ENCODE data around the gene GATA1.

Gene GATA1

DNA sequence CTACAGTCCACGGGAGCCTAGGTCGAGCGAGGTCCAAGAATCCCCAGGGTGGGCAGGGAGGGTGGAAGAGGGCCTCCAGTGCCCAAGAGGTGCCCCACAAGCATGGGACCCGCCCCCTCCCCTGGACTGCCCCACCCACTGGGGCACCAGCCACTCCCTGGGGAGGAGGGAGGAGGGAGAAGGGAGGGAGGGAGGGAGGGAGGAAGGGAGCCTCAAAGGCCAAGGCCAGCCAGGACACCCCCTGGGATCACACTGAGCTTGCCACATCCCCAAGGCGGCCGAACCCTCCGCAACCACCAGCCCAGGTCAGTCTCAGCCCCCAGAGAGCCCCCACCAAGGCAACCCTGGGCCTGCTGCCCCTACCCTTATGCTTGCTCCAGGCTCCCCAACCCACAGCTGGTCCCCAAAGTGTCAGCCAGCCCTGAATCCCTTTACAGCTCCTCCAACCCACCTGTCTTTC lies at the start of gene GATA1:
Gene GATA1 (plus strand): TSS at position 250 of the 460 bp plus-strand sequence. CDS start 4,520 bp downstream, outside the sequence.
- Histone ChIP-seq H3K9ac (ENCODE audit: low read length in 5 of 5) (no peak within 1 kb of the TSS), H3K27ac (ENCODE audit: low read depth, low read length) (no peak within 1 kb of the TSS), H3K36me3 (ENCODE audit: control insufficient read depth in 5 of 5, insufficient read depth in 5 of 5, low read length in 5 of 5) (no peaks in the 10 kb centered on the region), H3K9me3 (ENCODE audit: control insufficient read depth in 5 of 5, low read length in 5 of 5) (no peaks in the 10 kb centered on the region), H3K27me3 (ENCODE audit: control insufficient read depth in 5 of 5, insufficient read depth in 4 of 5, low read length in 5 of 5) (peaks cover 13 to 40% (median 27%) of the 10 kb centered on the region in 5 donors), H3K4me1 (ENCODE audit: control insufficient read depth in 5 of 5, insufficient read depth in 5 of 5, low read length in 5 of 5) (no peaks in the 10 kb centered on the region), H3K4me3 (ENCODE audit: low read depth in 1 of 5, low read length in 5 of 5) (no peak within 1 kb of the TSS)

DNA sequence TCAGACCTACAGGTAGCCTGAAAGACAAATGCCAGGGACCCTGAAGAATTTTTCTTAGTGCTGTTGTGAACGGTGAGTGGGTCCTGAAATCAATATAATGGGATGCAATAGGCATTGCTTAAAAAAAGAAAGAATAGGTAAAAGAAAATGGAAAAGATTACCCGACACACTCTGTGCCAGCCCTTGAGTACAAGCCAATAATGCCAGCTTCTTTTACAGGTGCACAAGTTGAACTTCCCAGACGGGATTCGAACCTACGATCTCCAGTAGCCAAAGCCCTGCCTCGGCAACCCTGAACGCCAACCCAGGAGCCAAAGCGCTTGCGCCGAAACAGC lies 49.5 kb upstream of the GATA1 start:
- peaks cover 0 to 5% (median under 1%) of the 10 kb centered on the region in 5 donors for H3K9me3 ChIP-seq (ENCODE audit: control insufficient read depth in 5 of 5, low read length in 5 of 5)
- peaks cover 0 to 7% (median 0%) of the 10 kb centered on the region in 5 donors for H3K27me3 ChIP-seq (ENCODE audit: control insufficient read depth in 5 of 5, insufficient read depth in 4 of 5, low read length in 5 of 5)
- H3K9ac ChIP-seq (ENCODE audit: low read length in 5 of 5) = no peak overlapping the region
- H3K4me3 ChIP-seq (ENCODE audit: low read depth in 1 of 5, low read length in 5 of 5) = peak overlapping the region in 4 of 5 donors; percentile 9 to 83 (median 71)
- H3K36me3 ChIP-seq (ENCODE audit: control insufficient read depth in 5 of 5, insufficient read depth in 5 of 5, low read length in 5 of 5) = no peaks in the 10 kb centered on the region
- no peak overlapping the region for H3K27ac ChIP-seq (ENCODE audit: low read depth, low read length)
- peaks cover 0 to 12% (median 11%) of the 10 kb centered on the region in 5 donors for H3K4me1 ChIP-seq (ENCODE audit: control insufficient read depth in 5 of 5, insufficient read depth in 5 of 5, low read length in 5 of 5)

DNA sequence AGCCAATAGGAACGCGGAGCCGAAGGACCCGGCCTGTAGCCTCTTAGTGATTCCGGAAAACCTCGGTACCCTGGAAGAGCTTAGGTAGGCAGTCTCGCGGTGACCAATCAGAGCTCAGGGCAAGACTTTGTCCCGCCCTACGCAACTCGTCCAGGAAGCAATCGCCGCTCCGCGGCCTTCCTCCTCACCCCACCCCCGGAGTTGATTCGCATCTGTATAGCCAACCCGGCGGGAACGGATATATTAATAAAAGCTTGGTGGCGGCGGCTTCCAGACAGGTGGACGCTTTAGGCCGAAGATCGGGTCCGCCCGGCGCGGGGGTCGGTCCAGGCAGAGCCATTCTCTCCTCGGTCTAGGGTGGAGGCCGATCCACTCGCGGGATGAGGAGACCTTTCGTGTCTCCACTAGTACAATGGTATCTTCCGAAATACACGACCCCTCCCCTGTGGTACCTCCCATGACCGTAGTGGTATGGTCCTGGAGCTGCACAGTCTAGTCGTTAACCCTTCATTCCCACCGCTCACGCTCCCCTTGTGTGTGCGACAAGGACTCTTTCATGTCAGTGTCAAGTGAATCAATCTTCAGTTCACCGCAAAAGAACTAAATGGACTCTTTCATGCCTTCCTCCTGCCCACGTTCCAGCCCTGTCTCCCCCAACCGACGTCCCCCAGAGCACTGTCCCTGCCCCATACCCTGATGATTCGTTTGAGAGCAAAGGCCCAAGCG lies 49.0 kb upstream of the GATA1 start:
- Histone ChIP-seq H3K36me3 (ENCODE audit: control insufficient read depth in 5 of 5, insufficient read depth in 5 of 5, low read length in 5 of 5) (no peaks in the 10 kb centered on the region), H3K4me3 (ENCODE audit: low read depth in 1 of 5, low read length in 5 of 5) (peak overlapping the region; percentile 69 to 88 (median 73)), H3K9ac (ENCODE audit: low read length in 5 of 5) (peak overlapping the region in 4 of 5 donors; percentile 68 to 82 (median 74)), H3K27ac (ENCODE audit: low read depth, low read length) (peak overlapping the region; percentile 68), H3K4me1 (ENCODE audit: control insufficient read depth in 5 of 5, insufficient read depth in 5 of 5, low read length in 5 of 5) (peaks cover 0 to 12% (median 11%) of the 10 kb centered on the region in 5 donors), H3K9me3 (ENCODE audit: control insufficient read depth in 5 of 5, low read length in 5 of 5) (peaks cover 0 to 7% (median 3%) of the 10 kb centered on the region in 5 donors), H3K27me3 (ENCODE audit: control insufficient read depth in 5 of 5, insufficient read depth in 4 of 5, low read length in 5 of 5) (peaks cover 0 to 12% (median 0%) of the 10 kb centered on the region in 5 donors)

DNA sequence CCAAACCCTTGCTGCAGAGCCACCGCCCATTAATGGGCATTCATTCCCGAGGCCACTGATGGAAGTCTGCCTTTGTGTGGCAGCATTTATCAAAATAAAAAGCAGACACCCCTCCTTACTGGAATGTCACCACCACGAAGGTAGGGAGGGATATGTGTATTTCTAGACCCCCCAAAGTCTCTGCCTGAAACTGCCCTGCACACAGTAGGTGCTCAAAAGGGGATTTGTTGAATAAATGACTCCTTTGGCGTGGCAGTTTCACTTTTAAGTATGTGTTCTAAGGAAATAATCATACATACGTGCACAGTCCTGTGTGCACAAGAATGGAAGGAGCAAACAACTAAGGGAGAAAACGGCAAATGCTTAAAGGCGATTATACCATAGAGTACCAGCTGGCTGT lies 48.5 kb upstream of the GATA1 start:
- H3K9ac ChIP-seq (ENCODE audit: low read length in 5 of 5) = peak overlapping the region in 4 of 5 donors; percentile 68 to 82 (median 74)
- H3K4me1 ChIP-seq (ENCODE audit: control insufficient read depth in 5 of 5, insufficient read depth in 5 of 5, low read length in 5 of 5) = peaks cover 0 to 12% (median 11%) of the 10 kb centered on the region in 5 donors
- H3K36me3 ChIP-seq (ENCODE audit: control insufficient read depth in 5 of 5, insufficient read depth in 5 of 5, low read length in 5 of 5) = no peaks in the 10 kb centered on the region
- H3K27me3 ChIP-seq (ENCODE audit: control insufficient read depth in 5 of 5, insufficient read depth in 4 of 5, low read length in 5 of 5) = peaks cover 0 to 12% (median 0%) of the 10 kb centered on the region in 5 donors
- H3K4me3 ChIP-seq (ENCODE audit: low read depth in 1 of 5, low read length in 5 of 5) = peak overlapping the region; percentile 69 to 88 (median 73)
- peak overlapping the region; percentile 68 for H3K27ac ChIP-seq (ENCODE audit: low read depth, low read length)
- peaks cover 0 to 7% (median 3%) of the 10 kb centered on the region in 5 donors for H3K9me3 ChIP-seq (ENCODE audit: control insufficient read depth in 5 of 5, low read length in 5 of 5)

DNA sequence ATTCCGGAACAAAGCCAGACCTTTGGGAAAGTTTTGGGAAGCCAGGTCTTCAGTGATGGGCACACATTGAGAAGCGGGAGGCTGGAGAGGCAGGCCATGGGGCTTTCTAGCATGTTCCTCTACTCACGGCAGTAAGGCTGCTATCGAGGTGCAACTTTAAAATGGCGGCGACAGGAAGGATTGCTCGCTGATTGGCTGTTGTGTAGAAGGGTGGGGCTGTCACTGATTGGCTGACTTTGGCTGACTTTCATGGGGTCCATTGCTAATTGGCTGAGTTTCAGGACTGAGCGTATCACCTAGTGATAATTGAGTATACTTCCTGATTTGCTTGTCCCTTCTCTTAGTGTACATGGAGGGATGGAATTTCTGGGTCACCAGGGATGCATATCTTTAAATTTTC lies 44.6 kb upstream of the GATA1 start:
- H3K9ac ChIP-seq (ENCODE audit: low read length in 5 of 5) = no peak overlapping the region
- peaks cover 0 to 12% (median 2%) of the 10 kb centered on the region in 5 donors for H3K27me3 ChIP-seq (ENCODE audit: control insufficient read depth in 5 of 5, insufficient read depth in 4 of 5, low read length in 5 of 5)
- H3K27ac ChIP-seq (ENCODE audit: low read depth, low read length) = no peak overlapping the region
- H3K36me3 ChIP-seq (ENCODE audit: control insufficient read depth in 5 of 5, insufficient read depth in 5 of 5, low read length in 5 of 5) = no peaks in the 10 kb centered on the region
- H3K4me1 ChIP-seq (ENCODE audit: control insufficient read depth in 5 of 5, insufficient read depth in 5 of 5, low read length in 5 of 5) = peaks cover 0 to 9% (median 8%) of the 10 kb centered on the region in 5 donors
- peaks cover 0 to 7% (median 5%) of the 10 kb centered on the region in 5 donors for H3K9me3 ChIP-seq (ENCODE audit: control insufficient read depth in 5 of 5, low read length in 5 of 5)
- H3K4me3 ChIP-seq (ENCODE audit: low read depth in 1 of 5, low read length in 5 of 5) = no peak overlapping the region

DNA sequence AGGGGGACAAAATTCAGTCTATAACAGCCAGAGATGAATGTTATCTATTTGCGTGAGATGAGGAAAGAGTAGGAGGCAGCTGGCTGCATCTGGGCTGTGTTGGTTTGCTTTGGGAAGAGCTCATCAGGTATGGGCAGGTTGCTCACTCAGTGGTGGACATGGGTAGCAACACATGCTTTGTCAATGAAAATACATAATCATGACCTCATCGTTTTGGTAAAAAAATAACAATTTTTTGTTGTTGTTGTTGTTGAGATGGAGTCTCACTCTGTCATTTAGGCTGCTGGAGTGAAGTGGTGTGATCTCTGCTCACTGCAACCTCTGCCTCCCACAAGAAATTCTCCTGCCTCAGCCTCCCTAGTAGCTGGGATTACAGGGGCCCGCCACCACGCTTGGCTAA lies 41.2 kb upstream of the GATA1 start:
- peaks cover 0 to 7% (median 5%) of the 10 kb centered on the region in 5 donors for H3K9me3 ChIP-seq (ENCODE audit: control insufficient read depth in 5 of 5, low read length in 5 of 5)
- no peaks in the 10 kb centered on the region for H3K4me1 ChIP-seq (ENCODE audit: control insufficient read depth in 5 of 5, insufficient read depth in 5 of 5, low read length in 5 of 5)
- no peak overlapping the region for H3K4me3 ChIP-seq (ENCODE audit: low read depth in 1 of 5, low read length in 5 of 5)
- no peaks in the 10 kb centered on the region for H3K36me3 ChIP-seq (ENCODE audit: control insufficient read depth in 5 of 5, insufficient read depth in 5 of 5, low read length in 5 of 5)
- H3K27ac ChIP-seq (ENCODE audit: low read depth, low read length) = no peak overlapping the region
- peaks cover 0 to 10% (median 2%) of the 10 kb centered on the region in 5 donors for H3K27me3 ChIP-seq (ENCODE audit: control insufficient read depth in 5 of 5, insufficient read depth in 4 of 5, low read length in 5 of 5)
- H3K9ac ChIP-seq (ENCODE audit: low read length in 5 of 5) = no peak overlapping the region

DNA sequence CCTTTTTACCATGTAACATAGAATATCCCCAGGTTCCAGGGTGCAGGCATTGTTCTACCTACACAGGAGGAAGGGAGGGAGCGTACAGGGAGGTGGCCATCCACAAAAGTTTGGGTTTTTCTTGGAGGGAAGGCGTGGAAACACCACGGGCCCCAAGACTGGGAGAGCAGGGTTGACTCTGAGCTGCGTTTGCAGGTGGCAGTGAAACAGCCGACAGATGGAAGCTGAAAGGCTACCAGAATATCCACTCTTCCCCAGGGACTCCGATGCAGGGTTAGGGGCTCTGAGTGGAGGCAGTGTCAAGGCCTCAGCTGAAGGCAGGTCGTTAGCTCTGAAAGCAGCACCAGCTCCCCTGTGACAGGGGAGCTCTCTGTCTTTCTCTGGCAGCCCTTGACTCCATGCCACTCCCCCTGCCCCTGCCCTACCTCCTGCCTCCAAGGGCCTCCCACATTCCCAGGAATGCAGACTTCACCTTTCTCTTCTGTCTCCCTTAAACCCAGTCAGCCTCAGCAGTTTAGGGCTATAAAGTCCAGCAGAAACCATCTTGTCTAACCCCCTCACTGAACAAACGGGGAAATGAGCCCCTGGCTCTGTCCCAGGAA lies 38.9 kb upstream of the GATA1 start:
- Histone ChIP-seq H3K27me3 (ENCODE audit: control insufficient read depth in 5 of 5, insufficient read depth in 4 of 5, low read length in 5 of 5) (peaks cover 0 to 8% (median 2%) of the 10 kb centered on the region in 5 donors), H3K4me3 (ENCODE audit: low read depth in 1 of 5, low read length in 5 of 5) (no peak overlapping the region), H3K9me3 (ENCODE audit: control insufficient read depth in 5 of 5, low read length in 5 of 5) (peaks cover 0 to 4% (median 0%) of the 10 kb centered on the region in 5 donors), H3K4me1 (ENCODE audit: control insufficient read depth in 5 of 5, insufficient read depth in 5 of 5, low read length in 5 of 5) (no peaks in the 10 kb centered on the region), H3K9ac (ENCODE audit: low read length in 5 of 5) (no peak overlapping the region), H3K27ac (ENCODE audit: low read depth, low read length) (no peak overlapping the region), H3K36me3 (ENCODE audit: control insufficient read depth in 5 of 5, insufficient read depth in 5 of 5, low read length in 5 of 5) (no peaks in the 10 kb centered on the region)

DNA sequence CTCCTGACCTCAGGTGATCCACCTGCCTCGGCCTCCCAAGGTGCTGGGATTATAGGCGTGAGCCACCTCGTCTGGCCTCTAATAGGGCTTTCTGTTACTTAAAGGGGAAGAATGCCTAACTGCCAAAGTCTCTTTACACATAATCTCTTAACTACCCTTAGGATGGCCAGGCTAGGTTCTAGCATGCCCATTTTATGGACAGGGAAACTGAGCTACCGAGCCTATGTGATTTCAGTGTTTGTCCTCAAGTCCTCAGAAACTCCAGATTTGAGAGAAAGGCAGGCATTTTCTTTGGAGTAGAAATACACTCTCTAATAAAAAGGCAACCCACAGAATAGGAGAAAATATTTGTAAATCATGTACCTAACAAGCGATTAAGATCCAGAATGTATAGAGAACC lies 37.2 kb upstream of the GATA1 start:
- Histone ChIP-seq H3K36me3 (ENCODE audit: control insufficient read depth in 5 of 5, insufficient read depth in 5 of 5, low read length in 5 of 5) (no peaks in the 10 kb centered on the region), H3K27ac (ENCODE audit: low read depth, low read length) (no peak overlapping the region), H3K4me1 (ENCODE audit: control insufficient read depth in 5 of 5, insufficient read depth in 5 of 5, low read length in 5 of 5) (no peaks in the 10 kb centered on the region), H3K9me3 (ENCODE audit: control insufficient read depth in 5 of 5, low read length in 5 of 5) (peaks cover 0 to 4% (median 0%) of the 10 kb centered on the region in 5 donors), H3K27me3 (ENCODE audit: control insufficient read depth in 5 of 5, insufficient read depth in 4 of 5, low read length in 5 of 5) (peaks cover 3 to 18% (median 9%) of the 10 kb centered on the region in 5 donors), H3K4me3 (ENCODE audit: low read depth in 1 of 5, low read length in 5 of 5) (no peak overlapping the region), H3K9ac (ENCODE audit: low read length in 5 of 5) (no peak overlapping the region)

DNA sequence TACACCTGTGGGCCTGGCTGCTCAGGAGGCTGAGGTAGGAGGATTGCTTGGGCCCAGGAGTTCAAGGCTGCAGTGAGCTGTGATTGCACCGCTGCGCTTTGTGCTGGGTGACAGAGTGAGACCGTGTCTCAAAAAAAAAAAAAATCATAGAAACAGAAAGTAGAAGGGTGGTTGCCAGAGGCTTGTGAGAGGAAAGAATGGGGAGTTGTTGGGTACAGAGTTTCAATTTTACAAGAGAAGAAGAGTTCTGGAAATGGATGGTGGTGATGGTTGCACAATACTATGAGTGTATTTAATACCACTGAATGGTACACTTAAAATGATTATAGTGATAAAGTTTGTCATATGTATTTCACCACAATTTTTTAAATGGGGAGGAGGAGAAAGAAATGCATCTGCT lies 35.0 kb upstream of the GATA1 start:
- Histone ChIP-seq H3K9ac (ENCODE audit: low read length in 5 of 5) (no peak overlapping the region), H3K4me1 (ENCODE audit: control insufficient read depth in 5 of 5, insufficient read depth in 5 of 5, low read length in 5 of 5) (no peaks in the 10 kb centered on the region), H3K27me3 (ENCODE audit: control insufficient read depth in 5 of 5, insufficient read depth in 4 of 5, low read length in 5 of 5) (peaks cover 8 to 27% (median 21%) of the 10 kb centered on the region in 5 donors), H3K27ac (ENCODE audit: low read depth, low read length) (no peak overlapping the region), H3K36me3 (ENCODE audit: control insufficient read depth in 5 of 5, insufficient read depth in 5 of 5, low read length in 5 of 5) (no peaks in the 10 kb centered on the region), H3K4me3 (ENCODE audit: low read depth in 1 of 5, low read length in 5 of 5) (no peak overlapping the region), H3K9me3 (ENCODE audit: control insufficient read depth in 5 of 5, low read length in 5 of 5) (no peaks in the 10 kb centered on the region)

DNA sequence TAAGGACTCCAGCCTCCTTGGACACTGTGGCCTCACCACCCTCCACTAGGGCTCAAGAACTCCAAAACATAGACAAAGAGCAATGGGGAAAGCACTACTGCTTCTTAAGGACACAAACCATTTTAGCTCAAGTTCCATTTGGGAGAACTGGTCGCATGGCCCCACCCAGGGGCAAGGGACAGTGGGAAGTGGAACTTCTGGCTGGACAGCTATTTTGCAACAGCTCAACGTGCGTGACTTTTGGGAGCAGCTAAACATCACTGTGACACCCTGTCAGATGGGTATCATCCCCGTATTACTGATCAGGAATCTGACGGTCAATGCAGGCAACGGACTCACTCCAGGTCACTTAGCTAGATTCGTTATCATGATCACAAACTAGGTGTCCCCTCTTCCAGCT lies 33.9 kb upstream of the GATA1 start:
- Histone ChIP-seq H3K4me1 (ENCODE audit: control insufficient read depth in 5 of 5, insufficient read depth in 5 of 5, low read length in 5 of 5) (no peaks in the 10 kb centered on the region), H3K4me3 (ENCODE audit: low read depth in 1 of 5, low read length in 5 of 5) (no peak overlapping the region), H3K9ac (ENCODE audit: low read length in 5 of 5) (no peak overlapping the region), H3K36me3 (ENCODE audit: control insufficient read depth in 5 of 5, insufficient read depth in 5 of 5, low read length in 5 of 5) (no peaks in the 10 kb centered on the region), H3K27ac (ENCODE audit: low read depth, low read length) (no peak overlapping the region), H3K9me3 (ENCODE audit: control insufficient read depth in 5 of 5, low read length in 5 of 5) (no peaks in the 10 kb centered on the region), H3K27me3 (ENCODE audit: control insufficient read depth in 5 of 5, insufficient read depth in 4 of 5, low read length in 5 of 5) (peaks cover 8 to 27% (median 21%) of the 10 kb centered on the region in 5 donors)
